Stimulated activated CD8-positive, alpha-beta memory T cell treated with anti-CD3 and anti-CD28 coated beads, Interleukin-7, amount 100 ng/mL, for 48 hours (primary cell): Measurements from ENCODE around the gene GIMAP2.

Experiments
- DNase-seq, 2 donors: peaks; one replicate each; pipeline ENCODE4 v3.0.0-alpha.2; 2020; ENCODE audit warnings: low read depth in 1 of 2; ENCODE audit errors: extremely low read depth in 1 of 2

GIMAP2 gene

GRCh38 chr7:150731916-150732315, 46.4 kb downstream of the GIMAP2 start:
- DNase-seq: no peak

GRCh38 chr7:150732786-150733481, 47.4 kb downstream of the GIMAP2 start:
- no peak for DNase-seq

- no peak for DNase-seq
These were observed 48.1 kb downstream of the GIMAP2 start for GRCh38 chr7:150733482-150734095.

- DNase-seq: peak in 1 of 2 donors; percentile 69
These were observed 48.7 kb downstream of the GIMAP2 start for GRCh38 chr7:150734254-150734653.

GRCh38 chr7:150735596-150736358, 50.3 kb downstream of the GIMAP2 start:
- DNase-seq: no peak

- no peak for DNase-seq
These were observed 51.4 kb downstream of the GIMAP2 start for GRCh38 chr7:150736864-150737263.

GRCh38 chr7:150737265-150738055, 52.0 kb downstream of the GIMAP2 start, which contains the start of gene GIMAP5:
TSS of gene GIMAP5 (plus strand) at chr7:150737418. CDS start at chr7:150740885, 3,467 bp downstream.
- DNase-seq: peak in 1 of 2 donors; percentile 48

- DNase-seq: no peak
These were observed 52.6 kb downstream of the GIMAP2 start for GRCh38 chr7:150738092-150738491.

GRCh38 chr7:150738591-150739001, 53.1 kb downstream of the GIMAP2 start:
- no peak for DNase-seq

GRCh38 chr7:150739033-150739432, 53.5 kb downstream of the GIMAP2 start:
- DNase-seq: no peak

GRCh38 chr7:150740053-150740452, 54.5 kb downstream of the GIMAP2 start:
- DNase-seq: no peak

- DNase-seq: no peak
These were observed 56.9 kb downstream of the GIMAP2 start for GRCh38 chr7:150742286-150742968.
